ENCODE measurements around the gene RNF145.

- TF ChIP-seq CTCF (IDR thresholded peaks at IDR 0.05; ENCODE audit: low read length) = no peak
- no peak for TF ChIP-seq EZH2 (optimal IDR thresholded peaks at IDR 0.05; ENCODE audit: low read depth, low read length)
Observed at GRCh38 chr5:159241946-159242552, 32.7 kb upstream of the RNF145 start.

Data from MM.1S (cell line).